Transverse colon (tissue), 4 donors: Measurements from ENCODE around the gene BBS1. TPM values are rescaled to one million over a fixed set of nuclear protein-coding genes. Genes with fewer than 3 reads are reported as not detected.
"Not testable (repeated sequence)": the region's sequence is repeated elsewhere in the genome, so short reads cannot be mapped to it uniquely, and the experiment has no call there.

ENCODE experiments used
- DNase-seq: peaks from one replicate; pipeline ENCODE4 v3.0.0-alpha.2; 2019
- H3K27ac ChIP-seq, 4 donors: fragments of 200-600 bp; sonication (generic); 2 replicates each; pipeline ENCODE4 v1.5.1; 2016 to 2018; ENCODE audit warnings: inconsistent platforms in 4 of 4
- H3K27me3 ChIP-seq: fragments of 200-600 bp; sonication (generic); 2 replicates; pipeline ENCODE4 v1.5.1; 2017; ENCODE audit warnings: inconsistent platforms
- H3K36me3 ChIP-seq, 4 donors: fragments of 200-600 bp; sonication (generic); 2 replicates each; pipeline ENCODE4 v1.5.1; 2017 to 2019; ENCODE audit warnings: inconsistent platforms in 4 of 4
- H3K4me1 ChIP-seq, 4 donors: fragments of 200-600 bp; sonication (generic); 2 replicates each; pipeline ENCODE4 v1.5.1; 2017 to 2020; ENCODE audit warnings: inconsistent platforms in 4 of 4
- H3K4me3 ChIP-seq, 4 donors: fragments of 200-600 bp; sonication (generic); 1 replicate in 1 of 4; 2 replicates in 3 of 4; pipeline versions ENCODE4 v1.5.1 to v1.6.1; 2017 to 2019; ENCODE audit warnings: inconsistent platforms in 4 of 4
- H3K9me3 ChIP-seq, 2 donors: fragments of 200-600 bp; sonication (generic); 2 replicates each; pipeline ENCODE4 v1.5.1; 2017 to 2019; ENCODE audit warnings: inconsistent platforms in 2 of 2
- CTCF ChIP-seq, 5 experiments: fragments of 200-600 bp in 3 of 5; fragments of 450-650 bp in 2 of 5; sonication (generic) in 3 of 5; IDR thresholded peaks; 1 replicate in 2 of 5; 2 replicates in 3 of 5; pipeline ENCODE4 v1.5.1; 2016 to 2017; ENCODE audit warnings: antibody characterized with exemption in 5 of 5, inconsistent platforms in 3 of 5, mild to moderate bottlenecking in 2 of 5, moderate library complexity in 1 of 5
- EP300 ChIP-seq: sonication (generic); formaldehyde crosslinking; IDR thresholded peaks from one replicate; pipeline ENCODE4 v1.6.1; 2017; ENCODE audit warnings: antibody characterized with exemption, low read depth
- POLR2A ChIP-seq: fragments of 450-650 bp; IDR thresholded peaks from one replicate; pipeline ENCODE4 v1.6.1; 2016; ENCODE audit warnings: antibody characterized with exemption, mild to moderate bottlenecking, moderate library complexity
- POLR2AphosphoS5 ChIP-seq, 3 donors: sonication (generic); formaldehyde crosslinking; IDR thresholded peaks; one replicate each; pipeline ENCODE4 v1.6.1; 2016; ENCODE audit warnings: antibody characterized with exemption in 3 of 3
- WGBS, 2 donors: methylation state at CpG; one replicate each; pipeline ENCODE4 v1.1.5; 2018; ENCODE audit warnings: low coverage in 1 of 2; 5-methylcytosine and 5-hydroxymethylcytosine counted together
- in situ Hi-C, 4 donors: fragments of 200-750 bp; cut with MboI; loops; one replicate each; pipeline versions ENCODE4 v1.15.0 to v1.15.1; 2017; ENCODE audit warnings: low sequenced_read_pairs in 3 of 4, low pct_ligation_motif_present in 1 of 4, low pct_unique_long_range_greater_than_20kb in 1 of 4
- intact Hi-C: fragments of 100-400 bp; cut with DNase I; formaldehyde crosslinking; loops from one replicate; pipeline ENCODE4 v1.15.1; 2023; ENCODE audit warnings: low total_unique reads
- total RNA-seq, 4 donors: library from RNA; depleted of rRNA; stranded (reverse); fragments of >200 nt; gene quantifications; one replicate each; pipeline ENCODE4 v1.1.0, GENCODE V29; 2016

The BBS1 gene
- total RNA-seq, 4 donors from 2014 or later: 33.3 to 146 (median 56.0) TPM

- 76 to 95% methylated on average over 2 to 6 of the region's 6 CpGs for WGBS, 2 donors
- TF ChIP-seq POLR2A (no peak), EP300 (no peak), POLR2AphosphoS5 (IDR thresholded peaks at IDR 0.05) (no peak), CTCF (IDR thresholded peaks at IDR 0.05) (no peak)
- H3K4me1 ChIP-seq: no peaks in the 10 kb centered on the region
- no peak overlapping the region for H3K4me3 ChIP-seq
- no peaks in the 10 kb centered on the region for H3K27me3 ChIP-seq
- in situ Hi-C loops (no loop called here), intact Hi-C loops (no loop called here)
- peaks cover 0 to 5% (median 0%) of the 10 kb centered on the region in 4 donors for H3K36me3 ChIP-seq
- no peaks in the 10 kb centered on the region for H3K9me3 ChIP-seq
- DNase-seq: no peak
- no peak overlapping the region for H3K27ac ChIP-seq
Measured at GRCh38 chr11:66532784-66533183, 22.3 kb downstream of the BBS1 start.

- H3K4me3 ChIP-seq: no peak overlapping the region
- H3K9me3 ChIP-seq: no peaks in the 10 kb centered on the region
- no peaks in the 10 kb centered on the region for H3K36me3 ChIP-seq
- no peak for DNase-seq
- in situ Hi-C loops (no loop called here), intact Hi-C loops (no loop called here)
- WGBS, 2 donors: 83% methylated on average over 16 of the region's 16 CpGs; no CpG with 5 or more reads in 1 of the 2 donors
- no peak overlapping the region for H3K27ac ChIP-seq
- H3K27me3 ChIP-seq: no peaks in the 10 kb centered on the region
- TF ChIP-seq POLR2AphosphoS5 (IDR thresholded peaks at IDR 0.05) (no peak), CTCF (IDR thresholded peaks at IDR 0.05) (no peak), POLR2A (no peak), EP300 (no peak)
- peaks cover 0 to 10% (median 4%) of the 10 kb centered on the region in 4 donors for H3K4me1 ChIP-seq
Measured at GRCh38 chr11:66539170-66539869, 28.9 kb downstream of the BBS1 start.

GRCh38 chr11:66539870-66540213 is 29.4 kb downstream of the BBS1 start:
- in situ Hi-C loops: no loop called here
- no peaks in the 10 kb centered on the region for H3K27me3 ChIP-seq
- TF ChIP-seq POLR2AphosphoS5 (IDR thresholded peaks at IDR 0.05): no peak
- TF ChIP-seq POLR2A: no peak
- no peak for TF ChIP-seq CTCF (IDR thresholded peaks at IDR 0.05)
- no peak for TF ChIP-seq EP300

GRCh38 chr11:66540598-66540997 is 30.2 kb downstream of the BBS1 start:
- intact Hi-C loops: not testable (repeated sequence)

More at GRCh38 chr11:66539870-66540213, 29.4 kb downstream of the BBS1 start:
- WGBS, 2 donors: 98 to 100% methylated on average over 1 to 10 of the region's 10 CpGs
- H3K36me3 ChIP-seq: no peaks in the 10 kb centered on the region
- no peaks in the 10 kb centered on the region for H3K9me3 ChIP-seq
- peaks cover under 1 to 15% (median 5%) of the 10 kb centered on the region in 4 donors for H3K4me1 ChIP-seq
- H3K27ac ChIP-seq: no peak overlapping the region
- intact Hi-C loops: no loop called here
- no peak for DNase-seq
- no peak overlapping the region for H3K4me3 ChIP-seq

GRCh38 chr11:66541892-66542291 is 31.5 kb downstream of the BBS1 start:
- Histone ChIP-seq H3K36me3 (no peaks in the 10 kb centered on the region), H3K4me3 (no peak overlapping the region), H3K4me1 (peaks cover 6 to 29% (median 19%) of the 10 kb centered on the region in 4 donors), H3K9me3 (no peaks in the 10 kb centered on the region), H3K27me3 (peaks cover 4% of the 10 kb centered on the region), H3K27ac (no peak overlapping the region)
- in situ Hi-C loops: no loop called here
- 80 to 89% methylated on average over 3 to 4 of the region's 4 CpGs for WGBS, 2 donors
- TF ChIP-seq POLR2A (no peak), POLR2AphosphoS5 (IDR thresholded peaks at IDR 0.05) (no peak), EP300 (no peak), CTCF (IDR thresholded peaks at IDR 0.05) (no peak)
- DNase-seq: no peak
- intact Hi-C loops: no loop called here

More at GRCh38 chr11:66540598-66540997, 30.2 kb downstream of the BBS1 start:
- H3K4me1 ChIP-seq: peaks cover 6 to 22% (median 11%) of the 10 kb centered on the region in 4 donors
- DNase-seq, H3K9me3 ChIP-seq, H3K27me3 ChIP-seq, H3K36me3 ChIP-seq, H3K27ac ChIP-seq, in situ Hi-C loops, H3K4me3 ChIP-seq: not testable (repeated sequence)
- 80 to 96% methylated on average over 2 to 8 of the region's 8 CpGs for WGBS, 2 donors
